ENCODE results near the gene SAP30. TPM values are rescaled to one million over a fixed set of nuclear protein-coding genes. Genes with fewer than 3 reads are reported as not detected.

Gene SAP30
- total RNA-seq, 2 donors from 2014 or later = 25.4 to 27.3 TPM

DNA sequence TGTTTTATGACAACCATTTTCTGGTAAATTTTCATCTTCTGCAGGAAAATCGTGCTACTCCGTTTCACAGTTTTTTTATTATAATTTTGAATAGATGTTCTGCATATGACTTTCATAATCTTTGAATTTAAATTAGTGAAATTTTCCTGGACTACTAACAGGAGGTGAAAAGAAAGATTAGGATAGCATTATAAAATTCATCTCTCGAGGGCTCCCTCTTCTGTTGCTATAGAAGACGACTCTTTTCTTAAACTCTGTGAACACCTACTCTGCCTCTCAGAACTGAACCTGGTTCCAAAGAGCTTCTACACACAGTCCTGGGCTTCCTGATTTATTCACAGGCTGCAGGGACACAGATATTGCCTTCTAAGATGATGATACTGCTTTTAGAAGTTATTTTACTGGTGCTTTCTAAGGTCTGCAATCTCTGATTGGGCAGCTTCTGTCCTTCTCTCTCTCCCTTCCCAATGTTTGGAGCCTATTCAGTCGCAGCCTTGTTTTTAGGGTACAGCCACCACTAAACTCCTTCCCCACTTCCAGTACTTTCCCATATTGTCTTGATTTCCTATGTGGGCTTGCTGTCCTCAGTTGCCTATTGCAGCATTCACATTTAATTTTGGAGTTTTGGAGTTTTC lies 10.1 kb upstream of the SAP30 start:
- H3K27ac ChIP-seq = no peak overlapping the region
- no peak for DNase-seq (ENCODE audit: low spot score)
- H3K4me1 ChIP-seq = no peaks in the 10 kb centered on the region
- no peak overlapping the region for H3K4me3 ChIP-seq
- H3K9me3 ChIP-seq = no peaks in the 10 kb centered on the region
- no peaks in the 10 kb centered on the region for H3K27me3 ChIP-seq
- peak in 1 of 2 donors; percentile 39 for TF ChIP-seq CTCF (IDR thresholded peaks at IDR 0.05)
- no peaks in the 10 kb centered on the region for H3K36me3 ChIP-seq

DNA sequence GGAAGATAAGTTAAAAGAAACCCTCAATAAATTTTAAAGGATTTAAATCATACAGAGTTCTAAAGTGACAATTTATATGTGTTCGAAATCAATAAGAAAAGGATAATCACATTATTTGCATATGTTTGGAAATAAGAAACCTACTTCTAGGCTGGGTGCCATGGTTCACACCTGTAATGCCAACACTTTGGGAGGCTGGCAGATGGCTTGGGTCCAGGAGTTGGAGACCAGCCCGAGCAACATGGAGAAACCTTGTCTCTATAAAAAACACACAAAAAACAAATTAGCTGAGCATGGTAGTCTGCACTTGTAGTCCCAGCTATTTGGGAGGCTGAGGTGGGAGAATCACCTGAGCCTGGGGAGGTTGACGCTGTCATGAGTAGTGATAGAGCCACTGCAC lies 8.1 kb upstream of the SAP30 start:
- TF ChIP-seq CTCF (IDR thresholded peaks at IDR 0.05) = no peak
- no peak overlapping the region for H3K27ac ChIP-seq
- no peak for DNase-seq (ENCODE audit: low spot score)
- no peaks in the 10 kb centered on the region for H3K36me3 ChIP-seq
- H3K4me3 ChIP-seq = no peak overlapping the region
- peaks cover 0 to 5% of the 10 kb centered on the region in 2 donors for H3K4me1 ChIP-seq
- H3K27me3 ChIP-seq = no peaks in the 10 kb centered on the region
- H3K9me3 ChIP-seq = no peaks in the 10 kb centered on the region

- no peaks in the 10 kb centered on the region for H3K36me3 ChIP-seq
- DNase-seq (ENCODE audit: low spot score) = no peak
- no peaks in the 10 kb centered on the region for H3K27me3 ChIP-seq
- no peak overlapping the region for H3K27ac ChIP-seq
- H3K9me3 ChIP-seq = no peaks in the 10 kb centered on the region
- TF ChIP-seq CTCF (IDR thresholded peaks at IDR 0.05) = no peak
- peaks cover 0 to 14% of the 10 kb centered on the region in 2 donors for H3K4me1 ChIP-seq
- no peak overlapping the region for H3K4me3 ChIP-seq
Observed at GRCh38 chr4:173365359-173365996, 5.3 kb upstream of the SAP30 start.

DNA sequence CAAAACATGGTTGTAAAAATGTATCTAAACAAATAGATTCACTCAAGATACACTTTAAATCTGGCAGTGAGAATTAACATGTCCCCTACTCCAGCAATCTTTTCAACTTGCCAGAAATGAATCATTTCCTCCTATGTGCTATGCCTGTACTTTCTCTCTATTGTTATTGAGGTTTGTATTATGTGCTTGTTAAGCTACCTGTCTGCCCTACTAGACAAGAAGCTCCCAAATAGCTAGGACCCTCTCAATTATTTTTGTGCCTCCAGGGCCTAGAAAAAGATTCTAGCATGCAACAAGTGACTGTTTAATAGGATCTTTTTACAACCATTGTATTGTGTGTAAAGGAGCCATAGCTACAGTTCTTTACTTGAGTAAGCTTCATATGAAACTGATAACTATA lies 3.5 kb upstream of the SAP30 start:
- H3K27me3 ChIP-seq = no peaks in the 10 kb centered on the region
- no peaks in the 10 kb centered on the region for H3K36me3 ChIP-seq
- TF ChIP-seq CTCF (IDR thresholded peaks at IDR 0.05) = no peak
- peaks cover 0 to 14% of the 10 kb centered on the region in 2 donors for H3K4me1 ChIP-seq
- H3K4me3 ChIP-seq = no peak overlapping the region
- peak overlapping the region in 1 of 2 donors; percentile 51 for H3K27ac ChIP-seq
- DNase-seq (ENCODE audit: low spot score) = no peak
- H3K9me3 ChIP-seq = no peaks in the 10 kb centered on the region

DNA sequence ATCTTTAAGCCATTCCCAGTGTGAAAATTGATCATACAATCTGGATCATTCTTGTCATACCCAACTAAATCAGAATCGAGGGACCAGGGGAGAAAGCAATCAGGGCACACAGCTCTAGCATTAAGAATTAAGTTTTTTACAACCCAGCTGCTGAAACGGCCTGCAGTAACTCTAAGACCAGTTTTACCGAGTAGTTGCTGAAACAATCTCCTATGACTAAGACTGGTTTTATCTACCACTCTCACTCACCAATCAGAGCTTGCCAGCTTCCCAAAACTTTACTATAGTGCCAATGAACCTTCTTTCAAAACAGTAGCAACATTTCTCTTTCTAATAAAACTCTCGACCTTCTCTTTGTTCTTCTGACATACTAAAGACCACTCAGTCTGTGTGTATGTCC lies 2.8 kb upstream of the SAP30 start:
- no peak for DNase-seq (ENCODE audit: low spot score)
- Histone ChIP-seq H3K4me3 (no peak overlapping the region), H3K27ac (peak overlapping the region; percentile 9 to 51), H3K27me3 (no peaks in the 10 kb centered on the region), H3K4me1 (peaks cover 0 to 17% of the 10 kb centered on the region in 2 donors), H3K9me3 (no peaks in the 10 kb centered on the region), H3K36me3 (no peaks in the 10 kb centered on the region)
- TF ChIP-seq CTCF (IDR thresholded peaks at IDR 0.05) = no peak

Data from right atrium auricular region (tissue), 2 donors.